H1 (cell line): ENCODE results near the gene ACACA. TPM values are rescaled to one million over a fixed set of nuclear protein-coding genes. Genes with fewer than 3 reads are reported as not detected.

Source experiments
- CTCF ChIA-PET: fragments of 300-600 bp; sonication (Branson Sonifier 250); formaldehyde crosslinking; loops from one replicate; lab custom pipeline; 2021; ENCODE audit not compliant: partially characterized antibody; lab: Charles Lee
- POLR2A ChIA-PET: fragments of 300-600 bp; sonication (Branson Sonifier 250); formaldehyde crosslinking; loops from one replicate; lab custom pipeline; 2021; ENCODE audit warnings: inconsistent platforms; ENCODE audit not compliant: partially characterized antibody; lab: Charles Lee
- DNase-seq, 2 experiments: peaks; one replicate each; pipeline versions ENCODE4 v3.0.0 to v3.0.0-alpha.2; 2010 to 2022; ENCODE audit warnings: low spot score in 2 of 2, low read depth in 1 of 2, mixed read lengths in 1 of 2
- FAIRE-seq: peaks from 2 replicates; lab custom pipeline; 2011; peaks lifted over from hg19 to GRCh38; lab: Jason Lieb, UNC
- H2AFZ ChIP-seq: 2 replicates; pipeline ENCODE4 v1.8.1; 2012; ENCODE audit warnings: low read length, inconsistent platforms
- H2AK5ac ChIP-seq: 2 replicates; pipeline ENCODE4 v1.6.1; 2013; ENCODE audit warnings: low read depth, low read length
- H2BK120ac ChIP-seq: replicated peaks from 2 replicates; pipeline ENCODE3; 2013; ENCODE audit warnings: low read depth, low read length, inconsistent platforms
- H2BK12ac ChIP-seq: 2 replicates; pipeline ENCODE4 v1.6.1; 2013; ENCODE audit warnings: low read depth, low read length
- H2BK15ac ChIP-seq: 2 replicates; pipeline ENCODE4 v1.6.1; 2013; ENCODE audit warnings: low read length
- H2BK20ac ChIP-seq: 2 replicates; pipeline ENCODE4 v1.6.1; 2013; ENCODE audit warnings: low read length
- H2BK5ac ChIP-seq: 2 replicates; pipeline ENCODE4 v1.6.1; 2013; ENCODE audit warnings: low read depth, low read length
- H3K14ac ChIP-seq: 2 replicates; pipeline ENCODE4 v1.6.1; 2013; ENCODE audit warnings: inconsistent platforms; ENCODE audit not compliant: insufficient read length
- H3K18ac ChIP-seq: 2 replicates; pipeline ENCODE4 v1.6.1; 2013; ENCODE audit warnings: low read length; ENCODE audit errors: extremely low read depth
- H3K23ac ChIP-seq: 2 replicates; pipeline ENCODE4 v1.6.1; 2013; ENCODE audit warnings: inconsistent platforms; ENCODE audit not compliant: insufficient read length
- H3K23me2 ChIP-seq: 2 replicates; pipeline ENCODE4 v1.6.1; 2013; ENCODE audit warnings: low read depth, low read length
- H3K27ac ChIP-seq: 2 replicates; pipeline ENCODE4 v1.6.1; 2011; ENCODE audit warnings: low read depth, low read length, inconsistent platforms
- H3K27me3 ChIP-seq, 4 experiments: replicated peaks in 1 of 4; 1 replicate in 1 of 4; 2 replicates in 3 of 4; pipeline versions ENCODE4 v1.6.1 to v1.8.1; 2011 to 2013; ENCODE audit warnings: low read length in 3 of 4, mild to moderate bottlenecking in 3 of 4, inconsistent platforms in 2 of 4, mixed read lengths in 2 of 4, moderate library complexity in 1 of 4; ENCODE audit not compliant: control insufficient read depth in 3 of 4, insufficient read depth in 3 of 4; ENCODE audit errors: extremely low read depth in 1 of 4
- H3K36me3 ChIP-seq, 4 experiments: 2 replicates each; pipeline versions ENCODE4 v1.6.1 to v1.8.1; 2011 to 2013; ENCODE audit warnings: mild to moderate bottlenecking in 4 of 4, low read length in 3 of 4, moderate library complexity in 2 of 4, control low read depth in 1 of 4, inconsistent platforms in 1 of 4; ENCODE audit not compliant: insufficient read depth in 4 of 4, control insufficient read depth in 2 of 4
- H3K4ac ChIP-seq: replicated peaks from 2 replicates; pipeline ENCODE3; 2013; ENCODE audit warnings: low read length, low read depth, mixed read lengths, inconsistent platforms; ENCODE audit not compliant: insufficient read length
- H3K4me1 ChIP-seq, 4 experiments: replicated peaks in 1 of 4; 1 replicate in 1 of 4; 2 replicates in 3 of 4; pipeline versions ENCODE4 v1.6.1 to v1.8.1; 2011 to 2013; ENCODE audit warnings: low read length in 3 of 4, inconsistent platforms in 2 of 4, mixed read lengths in 1 of 4; ENCODE audit not compliant: insufficient read depth in 4 of 4, control insufficient read depth in 3 of 4
- H3K4me2 ChIP-seq, 2 experiments: 2 replicates each; pipeline versions ENCODE4 v1.6.1 to v1.8.1; 2011 to 2013; ENCODE audit warnings: low read depth in 2 of 2, low read length in 2 of 2, control low read depth in 1 of 2, inconsistent platforms in 1 of 2, mild to moderate bottlenecking in 1 of 2; ENCODE audit not compliant: insufficient read depth in 1 of 2
- H3K4me3 ChIP-seq, 4 experiments: fragments of 200-600, 300-600 bp in 1 of 4; sonication (generic), shearing (Covaris generic), sonication (Bioruptor Twin) in 1 of 4; 2 replicates each; pipeline versions ENCODE4 v1.5.1 to v1.8.1; 2011 to 2016; ENCODE audit warnings: low read length in 4 of 4, low read depth in 3 of 4, control low read depth in 2 of 4, inconsistent platforms in 2 of 4, mild to moderate bottlenecking in 2 of 4, mixed read lengths in 1 of 4, moderate library complexity in 1 of 4; ENCODE audit not compliant: insufficient read depth in 2 of 4; ENCODE audit errors: extremely low read depth in 1 of 4
- H3K56ac ChIP-seq: replicated peaks from 2 replicates; pipeline ENCODE3; 2013; ENCODE audit warnings: low read depth, mild to moderate bottlenecking, mixed read lengths, low read length, inconsistent platforms; ENCODE audit not compliant: insufficient read length
- H3K79me1 ChIP-seq: 2 replicates; pipeline ENCODE4 v1.6.1; 2013; ENCODE audit warnings: low read depth, low read length, control low read depth
- H3K79me2 ChIP-seq, 2 experiments: 2 replicates each; pipeline versions ENCODE4 v1.6.1 to v1.8.1; 2012 to 2013; ENCODE audit warnings: low read length in 2 of 2, mild to moderate bottlenecking in 2 of 2, inconsistent platforms in 1 of 2; ENCODE audit not compliant: insufficient read depth in 2 of 2, control insufficient read depth in 1 of 2
- H3K9ac ChIP-seq, 4 experiments: replicated peaks in 1 of 4; 1 replicate in 1 of 4; 2 replicates in 3 of 4; pipeline versions ENCODE4 v1.6.1 to v1.8.1; 2011 to 2013; ENCODE audit warnings: low read depth in 3 of 4, low read length in 3 of 4, control low read depth in 2 of 4, mild to moderate bottlenecking in 2 of 4, moderate library complexity in 2 of 4, inconsistent platforms in 1 of 4; ENCODE audit errors: extremely low read depth in 1 of 4
- H3K9me3 ChIP-seq, 2 experiments: 2 replicates each; pipeline versions ENCODE4 v1.6.1 to v1.8.1; 2012 to 2013; ENCODE audit warnings: mild to moderate bottlenecking in 2 of 2, moderate library complexity in 2 of 2, control low read depth in 1 of 2, inconsistent platforms in 1 of 2, low read depth in 1 of 2, low read length in 1 of 2, mixed read lengths in 1 of 2; ENCODE audit not compliant: insufficient read depth in 2 of 2
- H4K20me1 ChIP-seq, 2 experiments: replicated peaks in 1 of 2; 2 replicates each; pipeline versions ENCODE3 to v1.8.1; 2011 to 2013; ENCODE audit warnings: inconsistent platforms in 2 of 2, low read length in 2 of 2, mild to moderate bottlenecking in 1 of 2; ENCODE audit not compliant: insufficient read depth in 2 of 2, control insufficient read depth in 1 of 2
- H4K5ac ChIP-seq: 2 replicates; pipeline ENCODE4 v1.6.1; 2013; ENCODE audit warnings: low read length, low read depth, mixed read lengths, inconsistent platforms; ENCODE audit not compliant: insufficient read length
- H4K8ac ChIP-seq: 2 replicates; pipeline ENCODE4 v1.8.0; 2013; ENCODE audit warnings: mild to moderate bottlenecking, moderate library complexity, low read length, inconsistent platforms; ENCODE audit not compliant: insufficient read depth; ENCODE audit errors: extremely low read depth
- H4K91ac ChIP-seq: replicated peaks from 2 replicates; pipeline ENCODE3; 2013; ENCODE audit warnings: low read length, mixed read lengths, inconsistent platforms; ENCODE audit not compliant: insufficient read length
- WGBS, 2 experiments: shearing (Covaris generic) in 1 of 2; methylation state at CpG; one replicate each; pipeline versions ENCODE4 v1.1.6 to v1.1.7; 2013 to 2015; ENCODE audit warnings: low lambda C conversion rate in 2 of 2, mixed read lengths in 2 of 2, inconsistent platforms in 1 of 2, low coverage in 1 of 2, missing lambda C conversion rate in 1 of 2; ENCODE audit not compliant: insufficient replicate concordance in 2 of 2, insufficient coverage in 1 of 2, insufficient read length in 1 of 2; ENCODE audit errors: extremely low coverage in 1 of 2, missing lambda C conversion rate in 1 of 2; 5-methylcytosine and 5-hydroxymethylcytosine counted together
- polyA plus RNA-seq, 7 experiments: library from polyadenylated mRNA; depleted of rRNA in 3 of 7; stranded (reverse) in 5 of 7; unstranded in 2 of 7; fragments of >200 nt in 5 of 7; fragments of 200-250 nt in 2 of 7; gene quantifications; 1 replicate in 5 of 7; 2 replicates in 1 of 7; 4 replicates in 1 of 7; pipeline versions ENCODE4 v1.2.1 to v1.2.3, GENCODE V29; 2011 to 2013; ENCODE audit warnings: missing spikeins in 2 of 7, mixed read lengths in 2 of 7
- total RNA-seq: library from RNA; stranded (reverse); fragmentation: NEBNext Ultra II Directional; extraction: Animal tissue kit (Norgen Biotek cat#: 25700); gene quantifications from 2 replicates; pipeline ENCODE4 v1.2.1, GENCODE V29; 2021

ACACA gene
- total and polyA plus RNA-seq, 2 of the 8 experiments (the other 6 are each of a cell fraction or from before 2014, with no cell fraction given) = 74.0 to 160 TPM

- Histone ChIP-seq H3K9me3 (no peaks in the 10 kb centered on the region), H4K5ac (no peak overlapping the region), H3K27ac (no peak overlapping the region), H2AFZ (no peak overlapping the region), H3K4me3 (no peak overlapping the region), H3K14ac (no peak overlapping the region), H2BK5ac (no peak overlapping the region), H3K4me1 (no peaks in the 10 kb centered on the region), H2BK12ac (no peak overlapping the region), H3K4ac (no peak overlapping the region), H3K56ac (no peak overlapping the region), H4K8ac (no peak overlapping the region), H3K23ac (no peak overlapping the region), H3K79me1 (no peaks in the 10 kb centered on the region), H4K20me1 (no peaks in the 10 kb centered on the region), H3K23me2 (no peaks in the 10 kb centered on the region), H2BK20ac (no peak overlapping the region), H3K4me2 (no peak overlapping the region), H3K79me2 (no peaks in the 10 kb centered on the region), H3K36me3 (peaks cover 2 to 91% (median 54%) of the 10 kb centered on the region in 4 experiments; a peak in 7 of 8 replicates), H3K27me3 (no peaks in the 10 kb centered on the region), H3K9ac (no peak overlapping the region), H2BK120ac (no peak overlapping the region), H4K91ac (no peak overlapping the region), H2AK5ac (no peak overlapping the region), H3K18ac (no peak overlapping the region), H2BK15ac (no peak overlapping the region)
- FAIRE-seq = no peak
- DNase-seq = no peak
- ChIA-PET CTCF (no interaction called here), POLR2A (interaction anchor here (0.6 kb wide), 1 partner anchor 108 kb away, joined by 3 read pairs; no protein-coding TSS in a partner anchor)
- 94% methylated on average over 4 of the region's 4 CpGs; no CpG with 5 or more reads in 1 of the 2 experiments for WGBS, 2 experiments
These were observed 158.8 kb downstream of the ACACA start for GRCh38 chr17:37247825-37248224.
